Measurements from ENCODE around the gene TMPRSS15.

GRCh38 chr21:18356801-18357200, 46.8 kb downstream of the TMPRSS15 start:
- TF ChIP-seq, protein P1, sequence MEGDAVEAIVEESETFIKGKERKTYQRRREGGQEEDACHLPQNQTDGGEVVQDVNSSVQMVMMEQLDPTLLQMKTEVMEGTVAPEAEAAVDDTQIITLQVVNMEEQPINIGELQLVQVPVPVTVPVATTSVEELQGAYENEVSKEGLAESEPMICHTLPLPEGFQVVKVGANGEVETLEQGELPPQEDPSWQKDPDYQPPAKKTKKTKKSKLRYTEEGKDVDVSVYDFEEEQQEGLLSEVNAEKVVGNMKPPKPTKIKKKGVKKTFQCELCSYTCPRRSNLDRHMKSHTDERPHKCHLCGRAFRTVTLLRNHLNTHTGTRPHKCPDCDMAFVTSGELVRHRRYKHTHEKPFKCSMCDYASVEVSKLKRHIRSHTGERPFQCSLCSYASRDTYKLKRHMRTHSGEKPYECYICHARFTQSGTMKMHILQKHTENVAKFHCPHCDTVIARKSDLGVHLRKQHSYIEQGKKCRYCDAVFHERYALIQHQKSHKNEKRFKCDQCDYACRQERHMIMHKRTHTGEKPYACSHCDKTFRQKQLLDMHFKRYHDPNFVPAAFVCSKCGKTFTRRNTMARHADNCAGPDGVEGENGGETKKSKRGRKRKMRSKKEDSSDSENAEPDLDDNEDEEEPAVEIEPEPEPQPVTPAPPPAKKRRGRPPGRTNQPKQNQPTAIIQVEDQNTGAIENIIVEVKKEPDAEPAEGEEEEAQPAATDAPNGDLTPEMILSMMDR (conservative IDR thresholded peaks at IDR 0.05), result no peak
- TF ChIP-seq EZH2 (IDR thresholded peaks at IDR 0.05; ENCODE audit: low read depth), result no peak
